ENCODE measurements around the gene C18orf54.
A peak's percentile ranks its signal among the peaks of the same experiment; 100 is the strongest.
"Not testable (repeated sequence)": the region's sequence is repeated elsewhere in the genome, so short reads cannot be mapped to it uniquely, and the experiment has no call there.

C18orf54 gene

DNA sequence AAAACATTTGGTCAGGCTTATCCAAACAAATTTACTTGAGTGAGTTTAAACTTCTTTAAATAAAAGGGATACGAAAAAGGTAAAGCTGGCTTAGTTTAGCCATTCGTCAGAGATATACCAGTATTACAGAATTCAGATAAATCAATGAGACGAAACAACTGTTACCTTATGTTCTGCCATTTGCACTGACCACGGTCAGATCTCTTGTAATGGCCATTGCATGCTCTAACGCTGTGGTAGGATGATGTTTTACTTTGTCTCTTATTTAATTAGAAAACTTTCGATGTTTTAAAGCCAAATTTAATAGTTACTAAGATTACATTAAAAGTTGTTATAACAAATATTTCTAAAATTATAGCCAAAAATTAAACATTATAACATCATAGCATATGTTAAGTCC, 1.5 kb downstream of the C18orf54 start:
- peak overlapping the region; percentile 87 to 96 for H3K4me3 ChIP-seq (replicated peaks in 1 of 2; ENCODE audit: low read depth in 2 of 2, low read length in 2 of 2)
- no peak for TF ChIP-seq CTCF (IDR thresholded peaks at IDR 0.05; ENCODE audit: low read depth, low read length)
- peak; percentile 11 to 24 for DNase-seq (ENCODE audit: low read depth in 2 of 2)

GRCh38 chr18:54360406-54360805, 2.7 kb downstream of the C18orf54 start:
- peak; percentile 6 to 26 for DNase-seq (ENCODE audit: low read depth in 2 of 2)
- TF ChIP-seq CTCF (IDR thresholded peaks at IDR 0.05; ENCODE audit: low read depth, low read length), result no peak
- no peak overlapping the region for H3K4me3 ChIP-seq (replicated peaks in 1 of 2; ENCODE audit: low read depth in 2 of 2, low read length in 2 of 2)

GRCh38 chr18:54378057-54378456, 20.4 kb downstream of the C18orf54 start:
- no peak for TF ChIP-seq CTCF (IDR thresholded peaks at IDR 0.05; ENCODE audit: low read depth, low read length)
- H3K4me3 ChIP-seq (replicated peaks in 1 of 2; ENCODE audit: low read depth in 2 of 2, low read length in 2 of 2), result no peak overlapping the region
- no peak for DNase-seq (ENCODE audit: low read depth in 2 of 2)

- DNase-seq (ENCODE audit: low read depth in 2 of 2), result no peak
- TF ChIP-seq CTCF (IDR thresholded peaks at IDR 0.05; ENCODE audit: low read depth, low read length), result no peak
- no peak overlapping the region for H3K4me3 ChIP-seq (replicated peaks in 1 of 2; ENCODE audit: low read depth in 2 of 2, low read length in 2 of 2)
These were observed 23.9 kb downstream of the C18orf54 start for GRCh38 chr18:54381640-54382039.

GRCh38 chr18:54382076-54382475, 24.4 kb downstream of the C18orf54 start:
- no peak for DNase-seq (ENCODE audit: low read depth in 2 of 2)
- no peak for TF ChIP-seq CTCF (IDR thresholded peaks at IDR 0.05; ENCODE audit: low read depth, low read length)
- no peak overlapping the region for H3K4me3 ChIP-seq (replicated peaks in 1 of 2; ENCODE audit: low read depth in 2 of 2, low read length in 2 of 2)

DNA sequence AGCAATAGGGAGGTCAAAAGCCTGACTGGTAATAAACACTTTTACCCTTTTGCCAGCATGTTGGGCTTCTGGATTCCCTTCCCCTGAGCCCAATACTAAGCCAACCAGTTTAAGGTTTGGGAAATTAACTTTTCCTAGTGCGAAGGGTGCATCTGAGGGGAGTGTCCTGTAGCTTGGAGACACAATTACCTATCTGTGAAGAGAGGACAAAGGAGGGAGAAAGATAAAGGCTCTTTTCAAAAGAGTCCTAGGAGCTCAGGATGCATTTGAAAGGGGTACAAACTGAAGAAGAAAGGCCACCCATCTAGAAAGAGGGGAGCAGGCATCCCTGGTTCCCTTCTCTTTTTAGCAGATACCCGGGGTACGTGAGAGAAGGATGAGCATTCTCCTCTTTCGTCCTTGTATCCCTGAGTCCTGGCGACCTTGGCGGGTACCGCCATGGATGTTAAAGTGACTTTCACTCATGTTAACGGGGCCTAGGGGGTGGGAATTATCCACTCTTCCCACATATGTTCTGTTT, 25.1 kb downstream of the C18orf54 start:
- DNase-seq (ENCODE audit: low read depth in 2 of 2), result no peak
- H3K4me3 ChIP-seq (replicated peaks in 1 of 2; ENCODE audit: low read depth in 2 of 2, low read length in 2 of 2), result no peak overlapping the region
- no peak for TF ChIP-seq CTCF (IDR thresholded peaks at IDR 0.05; ENCODE audit: low read depth, low read length)

- H3K4me3 ChIP-seq (replicated peaks in 1 of 2; ENCODE audit: low read depth in 2 of 2, low read length in 2 of 2), result no peak overlapping the region
- TF ChIP-seq CTCF (IDR thresholded peaks at IDR 0.05; ENCODE audit: low read depth, low read length), result no peak
- DNase-seq (ENCODE audit: low read depth in 2 of 2), result no peak
These were observed 28.3 kb downstream of the C18orf54 start for GRCh38 chr18:54386043-54386442.

DNA sequence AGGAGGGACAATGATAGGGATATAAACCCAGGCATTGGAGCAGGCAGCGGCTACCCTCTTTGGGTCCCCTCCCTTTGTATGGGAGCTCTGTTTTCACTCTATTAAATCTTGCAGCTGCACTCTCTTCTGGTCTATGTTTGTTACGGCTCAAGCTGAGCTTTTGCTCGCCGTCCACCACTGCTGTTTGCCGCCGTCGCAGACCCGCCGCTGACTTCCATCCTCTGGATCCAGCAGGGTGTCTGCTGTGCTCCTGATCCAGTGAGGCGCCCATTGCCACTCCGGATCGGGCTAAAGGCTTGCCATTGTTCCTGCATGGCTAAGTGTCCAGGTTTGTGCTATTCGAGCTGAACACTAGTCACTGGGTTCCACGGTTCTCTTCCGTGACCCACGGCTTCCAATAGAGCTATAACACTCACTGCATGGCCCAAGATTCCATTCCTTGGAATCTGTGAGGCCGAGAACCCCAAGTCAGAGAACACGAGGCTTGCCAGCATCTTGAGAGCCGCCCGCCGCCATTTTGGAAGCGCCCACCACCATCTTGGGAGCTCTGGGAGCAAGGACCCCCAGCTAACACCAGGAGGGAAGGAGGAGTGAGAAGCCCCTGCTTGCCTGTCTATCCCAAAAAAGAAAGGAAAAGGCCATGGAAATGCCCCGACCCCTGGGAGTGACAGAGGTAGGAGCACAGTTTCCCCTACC, 29.2 kb downstream of the C18orf54 start:
- not testable (repeated sequence) for H3K4me3 ChIP-seq (replicated peaks in 1 of 2; ENCODE audit: low read depth in 2 of 2, low read length in 2 of 2); DNase-seq (ENCODE audit: low read depth in 2 of 2)

All from cardiac fibroblast (primary cell).